Suppressor macrophage treated with lipopolysaccharide for 1 hour (primary cell): Measurements from ENCODE around the gene ARID1B.
A peak's percentile ranks its signal among the peaks of the same experiment; 100 is the strongest.

Experiments
- DNase-seq, 3 donors: peaks; one replicate each; pipeline ENCODE4 v3.0.0-alpha.2; 2020 to 2022

ARID1B gene

DNA sequence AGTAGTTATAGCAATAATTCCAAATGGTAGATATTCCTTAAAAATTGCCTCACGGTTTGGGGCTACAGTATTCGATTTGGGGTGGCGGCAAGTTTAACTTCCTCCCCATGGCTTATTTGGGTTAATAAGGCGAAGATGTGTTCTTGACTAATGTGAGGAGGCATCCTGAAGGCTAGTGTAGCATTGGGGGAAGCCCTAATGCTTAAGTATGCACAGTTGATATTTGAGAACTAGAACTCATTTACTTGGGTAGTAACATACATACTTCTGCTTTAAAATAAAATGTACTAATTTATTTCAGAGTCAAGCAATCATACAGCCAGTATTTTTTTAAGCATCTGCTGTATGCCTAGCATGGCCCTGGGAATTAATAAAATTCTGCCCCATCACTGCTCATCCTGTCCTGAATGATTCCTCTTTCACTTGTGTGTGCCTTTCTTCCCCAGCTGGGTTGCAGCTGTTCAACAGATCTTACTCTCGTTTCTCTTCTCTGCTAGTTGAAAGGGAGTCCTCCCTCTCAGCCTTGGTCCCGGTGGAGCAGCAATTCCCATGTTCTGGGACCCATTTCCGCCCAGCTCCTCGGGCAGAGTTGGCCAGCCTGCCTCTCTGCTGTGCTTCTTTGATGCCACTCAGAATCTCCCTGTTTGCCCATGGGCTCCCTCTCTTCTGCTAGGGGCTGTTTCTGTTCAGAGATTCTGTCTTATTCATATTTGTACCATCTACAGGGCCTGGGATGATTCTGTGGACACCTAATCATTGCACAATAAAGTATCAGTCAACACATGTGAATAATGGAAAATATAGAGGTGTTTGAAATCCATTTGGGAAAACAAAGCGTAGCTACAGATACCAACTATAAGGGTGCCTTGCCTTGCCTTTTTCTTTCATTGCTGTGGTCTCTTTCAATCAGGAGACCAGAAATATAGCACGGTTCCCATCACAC lies 104.8 kb downstream of the ARID1B start:
- DNase-seq, result no peak

DNA sequence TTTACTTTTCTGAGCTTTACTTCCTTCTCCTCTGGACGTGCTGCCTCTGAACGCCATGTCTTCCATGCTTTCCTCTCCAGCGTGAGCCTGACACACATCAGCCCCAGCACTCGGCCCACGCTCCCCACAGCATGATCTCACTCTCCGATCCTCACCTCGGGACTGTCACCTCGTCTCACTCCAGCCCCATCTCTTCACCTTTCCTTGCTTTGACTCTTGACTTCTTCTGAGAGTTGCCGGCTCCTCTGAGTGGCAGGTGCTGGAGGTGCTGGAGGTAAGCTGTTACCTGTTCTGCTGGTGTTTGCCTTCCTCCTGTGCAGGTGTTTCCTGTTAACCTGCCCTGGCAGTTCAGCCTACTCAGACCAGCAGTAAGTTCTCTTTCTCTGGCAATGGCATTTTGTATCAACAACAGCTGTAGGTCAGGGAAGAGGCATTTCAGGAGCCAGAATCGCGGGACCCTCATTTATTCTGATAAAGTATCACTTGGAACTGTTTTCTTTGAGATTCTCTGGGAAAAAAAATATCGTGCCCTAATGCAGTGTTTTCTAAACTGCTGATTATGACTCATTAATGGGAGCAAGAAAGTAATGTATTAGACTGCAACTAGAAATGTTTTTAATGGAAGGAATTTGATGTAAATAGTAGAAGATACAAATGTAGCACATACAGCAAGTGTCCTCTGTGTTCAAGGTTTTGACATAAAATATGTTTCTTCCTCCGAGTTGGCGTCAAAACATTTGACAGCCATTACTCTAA lies 106.5 kb downstream of the ARID1B start:
- DNase-seq, result peak; percentile 72 to 83 (median 80)

DNA sequence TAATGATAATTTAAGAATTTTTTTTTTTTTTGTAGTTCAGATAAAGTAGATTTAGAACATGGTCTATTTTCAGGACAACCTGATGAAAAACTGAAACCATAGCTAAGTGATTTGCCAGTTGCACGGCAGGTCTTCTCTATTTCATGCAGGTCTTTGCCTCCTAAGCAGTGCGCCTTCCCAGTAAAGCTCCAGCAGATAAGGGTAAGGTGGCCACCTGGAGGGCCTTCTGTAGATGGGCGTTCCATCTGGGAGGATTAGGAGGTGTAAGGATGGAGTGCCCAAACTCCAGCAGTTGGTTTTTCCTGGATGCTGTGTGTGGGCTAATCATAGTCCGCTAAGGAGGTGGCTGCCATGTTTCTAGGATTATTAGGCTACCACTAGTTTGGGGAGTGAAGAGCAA lies 107.1 kb downstream of the ARID1B start:
- DNase-seq, result no peak

GRCh38 chr6:156885562-156885961 lies 108.4 kb downstream of the ARID1B start:
- peak in 1 of 3 donors; percentile 27 for DNase-seq

DNA sequence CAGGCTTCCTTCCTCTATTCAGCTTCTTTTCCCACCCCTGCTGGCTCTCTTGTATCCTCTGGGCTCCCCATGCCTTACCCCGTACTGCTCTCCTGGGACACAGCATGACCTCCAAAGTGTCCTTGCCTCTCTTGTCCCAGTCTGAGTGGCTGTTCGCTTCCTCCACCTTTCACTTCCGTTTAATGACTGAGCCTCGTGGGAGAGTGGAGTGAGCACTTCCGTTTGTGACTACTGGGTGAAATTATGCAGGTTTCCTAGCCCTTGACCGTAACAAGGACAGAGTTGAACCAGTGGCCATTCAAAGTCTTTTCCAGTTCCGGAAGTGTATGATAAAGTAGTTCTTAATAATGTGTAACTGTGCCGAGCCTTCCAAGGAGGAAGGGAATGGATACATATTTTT lies 109.2 kb downstream of the ARID1B start:
- DNase-seq, result peak; percentile 54 to 59 (median 58)

- no peak for DNase-seq
Observed at GRCh38 chr6:156887623-156888269, 110.6 kb downstream of the ARID1B start.

GRCh38 chr6:156889469-156889868 lies 112.3 kb downstream of the ARID1B start:
- DNase-seq, result no peak

GRCh38 chr6:156889986-156890385 lies 112.8 kb downstream of the ARID1B start:
- DNase-seq, result no peak

DNA sequence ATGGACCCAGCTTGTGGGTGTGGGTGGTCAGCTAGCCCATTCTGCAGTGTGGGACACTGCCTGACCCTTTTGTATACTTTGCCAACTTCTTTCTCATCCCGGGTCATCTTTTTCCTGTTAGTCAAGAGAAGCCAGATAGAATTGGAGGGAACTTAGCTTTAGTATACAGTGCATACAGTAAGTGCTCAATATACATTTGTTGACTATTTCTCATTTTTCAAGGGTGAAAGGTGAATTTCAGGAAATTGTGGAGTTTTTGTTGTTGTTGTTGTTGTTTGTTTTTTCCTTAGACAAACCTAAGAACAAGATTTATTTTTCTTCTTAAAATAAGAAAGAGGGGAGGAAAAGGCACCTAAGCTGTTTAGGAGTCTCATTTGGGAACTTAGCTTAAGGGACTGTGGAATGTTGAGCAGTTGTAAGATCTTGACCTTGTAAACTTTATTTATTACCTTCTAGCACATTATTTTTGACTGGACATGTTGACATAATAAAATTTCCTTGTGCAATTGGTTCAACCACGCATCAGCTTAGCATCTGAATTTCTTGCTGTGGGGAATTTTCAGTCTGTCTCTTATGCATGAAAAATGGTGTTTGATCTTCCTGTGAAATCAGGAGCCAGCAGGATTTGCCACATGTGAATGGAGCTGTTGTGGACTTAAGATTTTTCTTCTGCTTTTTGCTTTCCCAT lies 113.6 kb downstream of the ARID1B start:
- peak in 2 of 3 donors; percentile 31 for DNase-seq

- no peak for DNase-seq
Observed at GRCh38 chr6:156897907-156898531, 120.8 kb downstream of the ARID1B start.

GRCh38 chr6:156899071-156899470 lies 121.9 kb downstream of the ARID1B start:
- no peak for DNase-seq

GRCh38 chr6:156899532-156900135 lies 122.5 kb downstream of the ARID1B start:
- DNase-seq, result no peak

DNA sequence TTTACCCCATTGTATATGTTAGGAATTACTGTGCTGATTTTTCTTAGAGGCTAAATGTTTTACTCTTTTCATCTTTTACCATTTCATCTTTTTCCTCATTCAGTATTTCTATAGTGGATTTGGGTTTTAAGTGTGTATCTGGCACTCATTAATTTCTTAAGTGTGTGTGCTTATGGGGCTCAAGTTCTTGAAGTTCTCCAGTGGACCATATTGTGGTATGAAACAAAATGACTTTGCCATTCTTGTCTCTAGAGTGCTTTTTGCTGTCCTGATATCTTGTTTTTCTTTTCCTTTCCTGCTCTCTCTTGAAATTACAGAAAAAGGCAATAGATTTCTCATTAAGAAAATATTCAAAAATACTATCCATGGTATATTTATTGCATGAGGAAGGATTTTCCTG lies 123.1 kb downstream of the ARID1B start:
- DNase-seq, result no peak

- DNase-seq, result peak in 1 of 3 donors; percentile 14
Observed at GRCh38 chr6:156901309-156902019, 124.3 kb downstream of the ARID1B start.

- DNase-seq, result no peak
Observed at GRCh38 chr6:156902782-156903181, 125.6 kb downstream of the ARID1B start.

DNA sequence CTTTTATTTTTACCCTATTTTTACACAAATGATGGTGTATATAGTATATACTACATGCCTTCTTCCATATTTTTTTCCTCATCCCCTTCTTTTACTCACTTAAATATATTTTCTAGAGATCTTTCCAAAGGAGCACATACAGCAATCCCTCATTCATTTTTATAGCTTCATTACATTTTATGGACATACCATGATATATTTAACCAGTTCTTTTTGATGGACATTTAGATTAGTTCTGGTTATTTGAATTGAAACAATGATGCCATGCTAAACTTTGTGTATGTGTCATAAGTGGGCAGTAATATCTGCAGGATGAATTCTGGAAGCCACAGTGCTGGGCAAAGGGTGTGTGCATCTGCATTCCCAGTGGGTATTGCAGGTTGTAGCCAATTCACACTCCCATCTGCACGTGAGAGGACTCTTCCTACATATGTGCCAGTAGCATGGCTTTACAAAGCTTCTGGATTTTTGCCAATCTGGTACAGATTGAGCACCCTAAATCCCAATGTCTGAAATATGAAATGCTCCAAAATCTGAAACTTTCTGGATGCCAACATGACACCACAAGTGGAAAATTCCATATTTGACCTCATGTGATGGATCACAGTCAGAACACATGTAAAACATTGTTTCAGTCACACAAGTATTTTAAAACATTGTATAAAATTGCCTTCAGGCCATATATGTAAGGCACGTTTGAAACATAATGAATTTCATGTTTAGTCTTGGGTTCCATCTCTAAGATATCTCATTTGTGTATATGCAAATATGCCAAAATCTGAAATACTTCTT lies 127.2 kb downstream of the ARID1B start:
- DNase-seq, result peak in 1 of 3 donors; percentile 9

DNA sequence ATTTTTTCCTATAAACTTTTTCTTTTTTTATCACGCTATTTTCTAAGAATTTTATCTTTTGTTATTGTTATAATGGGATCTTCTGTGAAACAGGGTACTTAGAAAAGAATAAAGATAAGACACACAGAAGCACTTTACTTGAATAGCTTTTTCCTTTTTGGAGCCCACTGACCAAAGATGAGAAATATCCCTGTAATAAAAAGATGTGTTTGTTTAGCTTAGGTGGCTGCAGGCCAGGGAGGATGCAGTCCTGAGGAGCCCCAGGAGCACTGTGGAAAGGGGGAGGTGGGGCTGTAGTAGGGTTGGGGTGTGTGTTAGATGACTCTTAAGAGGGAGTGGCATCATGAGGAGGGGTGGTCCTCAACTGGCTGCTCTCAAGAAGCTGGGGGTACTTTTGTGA lies 128.6 kb downstream of the ARID1B start:
- no peak for DNase-seq

GRCh38 chr6:156906451-156906850 lies 129.3 kb downstream of the ARID1B start:
- peak in 1 of 3 donors; percentile 8 for DNase-seq

GRCh38 chr6:156909212-156910010 lies 132.2 kb downstream of the ARID1B start:
- peak in 1 of 3 donors; percentile 13 for DNase-seq
